SK-N-SH (cell line): ENCODE measurements around the gene AKT2. TPM values are rescaled to one million over a fixed set of nuclear protein-coding genes. Genes with fewer than 3 reads are reported as not detected.

Source experiments
- CTCF ChIA-PET: fragments of 300-600, 350-600 bp; formaldehyde crosslinking; extraction: SDS; loops from one replicate; lab custom pipeline; 2021; lab: Yijun Ruan, JAX
- POLR2A ChIA-PET: fragments of 350-600 bp; sonication (Branson Sonifier 250); formaldehyde crosslinking; extraction: SDS; loops from one replicate; lab custom pipeline; 2020; ENCODE audit warnings: antibody characterized with exemption, inconsistent platforms; lab: Yijun Ruan, JAX
- DNase-seq: peaks from one replicate; pipeline ENCODE4 v3.0.0; 2012
- H2AFZ ChIP-seq: fragments of 200-600 bp; sonication (generic); 2 replicates; pipeline ENCODE4 v1.8.1; 2016; ENCODE audit warnings: antibody characterized with exemption, mild to moderate bottlenecking, low read depth
- H3F3A ChIP-seq: fragments of 200-600 bp; sonication (generic); replicated peaks from 2 replicates; pipeline ENCODE3; 2016; ENCODE audit warnings: antibody characterized with exemption, mild to moderate bottlenecking; ENCODE audit not compliant: insufficient read depth
- H3K27ac ChIP-seq, 2 experiments: fragments of 200-500 bp in 1 of 2; fragments of 200-600 bp in 1 of 2; sonication (Bioruptor generic) in 1 of 2; sonication (generic), shearing (Covaris generic) in 1 of 2; 2 replicates each; pipeline versions ENCODE4 v1.5.1 to v1.6.1; 2014 to 2016; ENCODE audit warnings: low read depth in 2 of 2, inconsistent platforms in 1 of 2, low read length in 1 of 2, mild to moderate bottlenecking in 1 of 2, mixed read lengths in 1 of 2
- H3K27me3 ChIP-seq: fragments of 200-600 bp; sonication (generic), shearing (Covaris generic); 2 replicates; pipeline ENCODE4 v1.6.1; 2016; ENCODE audit warnings: mixed run types; ENCODE audit not compliant: insufficient read depth
- H3K36me3 ChIP-seq, 2 experiments: fragments of 200-500 bp in 1 of 2; fragments of 200-600 bp in 1 of 2; sonication (Bioruptor generic) in 1 of 2; sonication (generic) in 1 of 2; replicated peaks in 1 of 2; 2 replicates each; pipeline versions ENCODE3 to v1.5.1; 2014 to 2016; ENCODE audit warnings: low read length in 1 of 2, mild to moderate bottlenecking in 1 of 2; ENCODE audit not compliant: insufficient read depth in 2 of 2, control insufficient read depth in 1 of 2
- H3K4me1 ChIP-seq, 2 experiments: fragments of 200-500 bp in 1 of 2; fragments of 200-600 bp in 1 of 2; sonication (Bioruptor generic) in 1 of 2; sonication (generic), shearing (Covaris generic) in 1 of 2; 2 replicates each; pipeline versions ENCODE4 v1.5.1 to v1.6.1; 2014 to 2016; ENCODE audit warnings: low read depth in 1 of 2, low read length in 1 of 2, mixed run types in 1 of 2; ENCODE audit not compliant: insufficient read depth in 2 of 2, control insufficient read depth in 1 of 2
- H3K4me2 ChIP-seq: fragments of 200-600 bp; sonication (generic), shearing (Covaris generic); 2 replicates; pipeline ENCODE4 v1.6.1; 2017; ENCODE audit warnings: mixed run types
- H3K4me3 ChIP-seq, 2 experiments: fragments of 200-500 bp in 1 of 2; fragments of 200-600 bp in 1 of 2; sonication (Bioruptor generic) in 1 of 2; sonication (generic), shearing (Covaris generic) in 1 of 2; 2 replicates each; pipeline versions ENCODE4 v1.5.1 to v1.8.1; 2014 to 2016; ENCODE audit warnings: low read depth in 2 of 2, inconsistent platforms in 1 of 2, low read length in 1 of 2, mild to moderate bottlenecking in 1 of 2, mixed read lengths in 1 of 2, moderate library complexity in 1 of 2
- H3K79me2 ChIP-seq: fragments of 200-600 bp; sonication (generic); 2 replicates; pipeline ENCODE4 v1.8.1; 2017; ENCODE audit warnings: mild to moderate bottlenecking; ENCODE audit not compliant: insufficient read depth
- H3K9ac ChIP-seq: fragments of 200-600 bp; sonication (generic); 2 replicates; pipeline ENCODE4 v1.6.1; 2017; ENCODE audit warnings: mixed run types
- H3K9me2 ChIP-seq: fragments of 200-600 bp; sonication (generic); 2 replicates; pipeline ENCODE4 v1.6.1; 2017; ENCODE audit warnings: mixed run types
- H3K9me3 ChIP-seq: fragments of 200-600 bp; sonication (generic); 2 replicates; pipeline ENCODE4 v1.6.1; 2017; ENCODE audit warnings: mixed run types, mild to moderate bottlenecking, moderate library complexity
- H4K20me1 ChIP-seq: fragments of 200-600 bp; sonication (generic); 2 replicates; pipeline ENCODE4 v1.6.1; 2017; ENCODE audit warnings: mild to moderate bottlenecking, mixed run types; ENCODE audit not compliant: insufficient read depth
- CHD2 ChIP-seq: fragments of 150-350 bp; IDR thresholded peaks from 2 replicates; pipeline ENCODE4 v1.6.1; 2018; ENCODE audit warnings: low read length; ENCODE audit not compliant: partially characterized antibody
- ELF1 ChIP-seq: IDR thresholded peaks from 2 replicates; pipeline ENCODE4 v1.4.0; 2012
- GABPA ChIP-seq: IDR thresholded peaks from 2 replicates; pipeline ENCODE4 v1.4.0; 2012; ENCODE audit warnings: low read depth, mild to moderate bottlenecking
- GATA2 ChIP-seq: sonication (generic); formaldehyde crosslinking; IDR thresholded peaks from 2 replicates; pipeline ENCODE4 v1.5.0; 2020; ENCODE audit warnings: mild to moderate bottlenecking, missing genetic modification reagents
- MXI1 ChIP-seq: IDR thresholded peaks from 2 replicates; pipeline ENCODE4 v1.6.1; 2012; ENCODE audit warnings: mild to moderate bottlenecking, low read depth, low read length, improper control_type of control experiment
- NFIC ChIP-seq: IDR thresholded peaks from 2 replicates; pipeline ENCODE4 v1.4.0; 2012; ENCODE audit warnings: borderline replicate concordance
- NRF1 ChIP-seq: IDR thresholded peaks from 2 replicates; pipeline ENCODE4 v1.6.1; 2012; ENCODE audit warnings: low read depth, mild to moderate bottlenecking, low read length
- RAD21 ChIP-seq: IDR thresholded peaks from 2 replicates; pipeline ENCODE4 v1.6.1; 2012; ENCODE audit warnings: mild to moderate bottlenecking, low read length
- RCOR1 ChIP-seq: fragments of 150-350 bp; IDR thresholded peaks from 2 replicates; pipeline ENCODE4 v1.6.1; 2017; ENCODE audit warnings: antibody characterized with exemption, low read length
- RFX5 ChIP-seq: IDR thresholded peaks from 2 replicates; pipeline ENCODE4 v1.6.1; 2012; ENCODE audit warnings: mild to moderate bottlenecking, improper control_type of control experiment, low read length
- SIN3A ChIP-seq: IDR thresholded peaks from 2 replicates; pipeline ENCODE4 v1.6.1; 2012; ENCODE audit warnings: low read depth, mild to moderate bottlenecking, low read length, moderate library complexity, borderline replicate concordance
- TAF1 ChIP-seq: IDR thresholded peaks from 2 replicates; pipeline ENCODE4 v1.6.1; 2012; ENCODE audit warnings: low read depth, mild to moderate bottlenecking, low read length, moderate library complexity, borderline replicate concordance
- YY1 ChIP-seq: IDR thresholded peaks from 2 replicates; pipeline ENCODE4 v1.4.0; 2012; ENCODE audit warnings: low read depth, mild to moderate bottlenecking
- whole genome bisulfite sequencing: methylation state at CpG from one replicate; pipeline ENCODE4 v1.1.6; 2017; ENCODE audit warnings: low lambda C conversion rate; 5-methylcytosine and 5-hydroxymethylcytosine counted together
- polyA plus RNA-seq, 3 experiments: library from polyadenylated mRNA; depleted of rRNA; stranded (reverse); fragments of >200 nt; gene quantifications; 2 replicates each; pipeline ENCODE4 v1.2.3, GENCODE V29; 2012
- TF ChIP-seq, protein P1 (sequence below): IDR thresholded peaks from 2 replicates; pipeline ENCODE4 v1.4.0; 2012; ENCODE audit warnings: low read depth, borderline replicate concordance
- TF ChIP-seq, protein P2 (sequence below): IDR thresholded peaks from 2 replicates; pipeline ENCODE4 v1.4.0; 2012; ENCODE audit warnings: low read depth, borderline replicate concordance
- TF ChIP-seq, protein P3 (sequence below): fragments of 150-350 bp; IDR thresholded peaks from 2 replicates; pipeline ENCODE4 v1.6.1; 2016; ENCODE audit warnings: mild to moderate bottlenecking, low read depth, low read length
- TF ChIP-seq, protein P4 (sequence below): IDR thresholded peaks from 2 replicates; pipeline ENCODE4; 2012

Gene AKT2
- polyA plus RNA-seq, 1 of the 3 experiments (the other 2 are of a cell fraction): 99.8 TPM

DNA sequence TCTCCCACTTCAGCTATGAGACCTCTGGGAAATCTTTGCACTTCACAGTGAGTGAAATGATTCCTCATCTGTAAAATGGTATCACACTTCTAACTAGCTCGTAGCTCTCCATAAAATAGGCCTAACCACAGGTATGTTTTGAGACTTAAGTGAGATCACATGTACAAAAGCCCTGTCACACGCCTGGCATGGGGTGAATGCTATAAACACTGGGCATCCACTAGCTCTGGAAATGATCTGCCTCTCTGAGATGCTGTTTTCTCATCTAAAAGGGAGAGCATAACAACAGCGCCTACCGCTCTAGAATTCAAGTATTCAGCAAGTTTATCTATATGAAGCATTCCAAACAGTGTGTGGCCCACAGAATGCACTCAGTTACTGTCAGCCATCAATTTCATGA, 2.2 kb downstream of the AKT2 start:
- no peak overlapping the region for H3K27ac ChIP-seq
- no peak overlapping the region for H3K9ac ChIP-seq
- H3F3A ChIP-seq: peaks cover 3% of the 10 kb centered on the region
- H3K36me3 ChIP-seq: peaks cover 0 to 7% of the 10 kb centered on the region in 2 experiments
- no peak for DNase-seq
- peak overlapping the region; percentile 81; the same call in 1 of the 2 replicates for H3K4me2 ChIP-seq
- H4K20me1 ChIP-seq: peaks cover 24% of the 10 kb centered on the region
- H2AFZ ChIP-seq: no peak overlapping the region
- no peaks in the 10 kb centered on the region for H3K9me2 ChIP-seq
- peaks cover 26 to 33% of the 10 kb centered on the region in 2 experiments; a peak in 3 of 4 replicates for H3K4me1 ChIP-seq
- no peaks in the 10 kb centered on the region for H3K9me3 ChIP-seq
- ChIA-PET CTCF (interaction anchor here (1.7 kb wide), 1 partner anchor 22 kb away, joined by 4 read pairs; no protein-coding TSS in a partner anchor), POLR2A (interaction anchor here (1.5 kb wide), 1 partner anchor 65 kb away, joined by 4 read pairs; the partner anchor contains the start of genes C19orf47 and PLD3)
- H3K4me3 ChIP-seq: no peak overlapping the region
- TF ChIP-seq, protein P1, sequence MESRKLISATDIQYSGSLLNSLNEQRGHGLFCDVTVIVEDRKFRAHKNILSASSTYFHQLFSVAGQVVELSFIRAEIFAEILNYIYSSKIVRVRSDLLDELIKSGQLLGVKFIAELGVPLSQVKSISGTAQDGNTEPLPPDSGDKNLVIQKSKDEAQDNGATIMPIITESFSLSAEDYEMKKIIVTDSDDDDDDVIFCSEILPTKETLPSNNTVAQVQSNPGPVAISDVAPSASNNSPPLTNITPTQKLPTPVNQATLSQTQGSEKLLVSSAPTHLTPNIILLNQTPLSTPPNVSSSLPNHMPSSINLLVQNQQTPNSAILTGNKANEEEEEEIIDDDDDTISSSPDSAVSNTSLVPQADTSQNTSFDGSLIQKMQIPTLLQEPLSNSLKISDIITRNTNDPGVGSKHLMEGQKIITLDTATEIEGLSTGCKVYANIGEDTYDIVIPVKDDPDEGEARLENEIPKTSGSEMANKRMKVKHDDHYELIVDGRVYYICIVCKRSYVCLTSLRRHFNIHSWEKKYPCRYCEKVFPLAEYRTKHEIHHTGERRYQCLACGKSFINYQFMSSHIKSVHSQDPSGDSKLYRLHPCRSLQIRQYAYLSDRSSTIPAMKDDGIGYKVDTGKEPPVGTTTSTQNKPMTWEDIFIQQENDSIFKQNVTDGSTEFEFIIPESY: no peak
- no peak for TF ChIP-seq NFIC
- no peak for TF ChIP-seq GATA2 (CRISPR knock-in tag)
- no peak for TF ChIP-seq RAD21
- TF ChIP-seq SIN3A: no peak
- TF ChIP-seq, protein P2, sequence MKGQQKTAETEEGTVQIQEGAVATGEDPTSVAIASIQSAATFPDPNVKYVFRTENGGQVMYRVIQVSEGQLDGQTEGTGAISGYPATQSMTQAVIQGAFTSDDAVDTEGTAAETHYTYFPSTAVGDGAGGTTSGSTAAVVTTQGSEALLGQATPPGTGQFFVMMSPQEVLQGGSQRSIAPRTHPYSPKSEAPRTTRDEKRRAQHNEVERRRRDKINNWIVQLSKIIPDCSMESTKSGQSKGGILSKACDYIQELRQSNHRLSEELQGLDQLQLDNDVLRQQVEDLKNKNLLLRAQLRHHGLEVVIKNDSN: no peak
- no peak for TF ChIP-seq RFX5
- peaks cover 71% of the 10 kb centered on the region for H3K79me2 ChIP-seq
- H3K27me3 ChIP-seq: no peaks in the 10 kb centered on the region
- 93% methylated on average over 4 of the region's 4 CpGs for WGBS

DNA sequence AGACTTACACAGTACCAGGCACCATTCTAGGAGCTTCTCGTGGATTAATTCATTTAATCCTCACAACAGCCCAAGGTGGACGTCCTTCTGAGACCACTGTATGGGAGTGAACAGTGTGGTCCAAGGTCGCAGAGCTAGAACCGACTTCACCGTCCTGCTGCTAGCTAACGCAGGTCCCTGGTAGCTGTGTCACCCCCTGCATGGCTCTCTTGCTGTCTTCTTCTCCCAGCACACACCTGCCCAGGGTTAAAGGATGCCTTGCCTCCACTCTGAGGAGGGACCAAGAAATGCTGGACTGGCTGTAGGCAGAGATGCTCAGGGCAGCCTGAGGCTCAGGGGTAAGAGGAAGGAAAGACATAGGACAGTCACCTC, 3.0 kb downstream of the AKT2 start:
- H3K27me3 ChIP-seq: no peaks in the 10 kb centered on the region
- WGBS: 87% methylated on average over 6 of the region's 6 CpGs
- H4K20me1 ChIP-seq: peaks cover 31% of the 10 kb centered on the region
- H3F3A ChIP-seq: peaks cover 3% of the 10 kb centered on the region
- DNase-seq: no peak
- peaks cover 26 to 34% of the 10 kb centered on the region in 2 experiments; a peak in 3 of 4 replicates for H3K4me1 ChIP-seq
- POLR2A ChIA-PET: interaction anchor here (1.5 kb wide), 1 partner anchor 66 kb away, joined by 4 read pairs; the partner anchor contains the start of genes C19orf47 and PLD3
- H2AFZ ChIP-seq: no peak overlapping the region
- CTCF ChIA-PET: interaction anchor here (1.7 kb wide), 1 partner anchor 23 kb away, joined by 4 read pairs; no protein-coding TSS in a partner anchor
- peaks cover 0 to 7% of the 10 kb centered on the region in 2 experiments for H3K36me3 ChIP-seq
- H3K4me2 ChIP-seq: no peak overlapping the region
- no peak overlapping the region for H3K27ac ChIP-seq
- H3K79me2 ChIP-seq: peaks cover 78% of the 10 kb centered on the region
- no peaks in the 10 kb centered on the region for H3K9me3 ChIP-seq
- no peak overlapping the region for H3K4me3 ChIP-seq
- H3K9ac ChIP-seq: no peak overlapping the region
- H3K9me2 ChIP-seq: no peaks in the 10 kb centered on the region
- TF ChIP-seq CHD2 (no peak), NRF1 (no peak), RAD21 (no peak), ELF1 (no peak), TAF1 (no peak), RCOR1 (no peak), YY1 (no peak), GABPA (no peak), MXI1 (no peak)
- TF ChIP-seq, protein P2: no peak
- TF ChIP-seq, protein P3, sequence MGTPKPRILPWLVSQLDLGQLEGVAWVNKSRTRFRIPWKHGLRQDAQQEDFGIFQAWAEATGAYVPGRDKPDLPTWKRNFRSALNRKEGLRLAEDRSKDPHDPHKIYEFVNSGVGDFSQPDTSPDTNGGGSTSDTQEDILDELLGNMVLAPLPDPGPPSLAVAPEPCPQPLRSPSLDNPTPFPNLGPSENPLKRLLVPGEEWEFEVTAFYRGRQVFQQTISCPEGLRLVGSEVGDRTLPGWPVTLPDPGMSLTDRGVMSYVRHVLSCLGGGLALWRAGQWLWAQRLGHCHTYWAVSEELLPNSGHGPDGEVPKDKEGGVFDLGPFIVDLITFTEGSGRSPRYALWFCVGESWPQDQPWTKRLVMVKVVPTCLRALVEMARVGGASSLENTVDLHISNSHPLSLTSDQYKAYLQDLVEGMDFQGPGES: no peak
- TF ChIP-seq, protein P1: no peak
- TF ChIP-seq, protein P4, sequence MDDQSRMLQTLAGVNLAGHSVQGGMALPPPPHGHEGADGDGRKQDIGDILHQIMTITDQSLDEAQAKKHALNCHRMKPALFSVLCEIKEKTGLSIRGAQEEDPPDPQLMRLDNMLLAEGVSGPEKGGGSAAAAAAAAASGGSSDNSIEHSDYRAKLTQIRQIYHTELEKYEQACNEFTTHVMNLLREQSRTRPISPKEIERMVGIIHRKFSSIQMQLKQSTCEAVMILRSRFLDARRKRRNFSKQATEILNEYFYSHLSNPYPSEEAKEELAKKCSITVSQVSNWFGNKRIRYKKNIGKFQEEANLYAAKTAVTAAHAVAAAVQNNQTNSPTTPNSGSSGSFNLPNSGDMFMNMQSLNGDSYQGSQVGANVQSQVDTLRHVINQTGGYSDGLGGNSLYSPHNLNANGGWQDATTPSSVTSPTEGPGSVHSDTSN: no peak
